Thyroid gland (tissue), 4 donors: ENCODE measurements around the gene WNT9B.

Source experiments
- POLR2A ChIP-seq, 2 donors: fragments of 450-650 bp; IDR thresholded peaks; one replicate each; pipeline ENCODE4 v1.6.1; 2017; ENCODE audit warnings: antibody characterized with exemption in 2 of 2, mild to moderate bottlenecking in 2 of 2, moderate library complexity in 1 of 2
- TF ChIP-seq, protein P1 (sequence below), 6 experiments: fragments of 200-600 bp in 3 of 6; fragments of 450-650 bp in 3 of 6; sonication (generic) in 3 of 6; IDR thresholded peaks; one replicate each; pipeline ENCODE4 v1.5.1; 2016 to 2019; ENCODE audit warnings: antibody characterized with exemption in 6 of 6, mild to moderate bottlenecking in 2 of 6, inconsistent platforms in 1 of 6, moderate library complexity in 1 of 6

DNA sequence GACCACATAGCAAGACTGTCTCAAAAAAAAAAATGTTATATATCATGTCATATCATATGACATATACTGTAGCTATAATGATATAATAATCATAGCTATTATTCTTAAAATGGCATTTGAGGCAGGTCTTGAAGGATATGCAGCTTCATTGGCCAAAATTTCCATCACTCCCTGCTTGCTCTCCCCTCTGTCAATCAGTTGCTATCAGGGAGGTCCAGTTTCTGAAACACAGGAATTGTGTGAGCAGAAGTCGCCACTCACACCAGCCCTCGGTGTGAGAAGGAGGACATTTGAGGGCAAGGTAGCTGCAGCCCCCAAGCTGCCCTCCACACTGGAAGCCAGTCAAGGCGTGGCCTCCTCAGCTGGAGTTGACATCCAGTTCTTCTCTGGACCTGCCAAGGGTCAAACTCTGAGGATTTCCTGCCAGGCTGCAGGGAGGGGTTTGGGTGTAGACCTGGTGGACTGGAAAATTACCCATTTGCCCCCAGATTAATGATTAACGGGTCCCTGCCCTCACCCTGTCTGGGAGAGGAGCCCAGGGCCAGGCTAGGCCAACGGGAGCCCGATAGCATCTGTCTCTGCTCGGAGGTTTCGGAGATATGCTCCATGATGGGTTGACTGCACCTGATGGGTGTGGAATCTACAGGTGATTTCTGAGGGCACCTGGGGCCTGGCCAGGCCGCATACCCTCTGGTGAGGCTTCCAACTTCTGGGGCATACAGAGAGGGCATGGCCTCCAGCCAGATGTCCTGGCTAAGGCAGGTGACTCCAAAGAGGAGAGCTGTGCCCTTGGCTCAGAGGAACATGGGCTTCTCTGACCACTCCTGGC, 18.8 kb downstream of the WNT9B start:
- TF ChIP-seq, protein P1, sequence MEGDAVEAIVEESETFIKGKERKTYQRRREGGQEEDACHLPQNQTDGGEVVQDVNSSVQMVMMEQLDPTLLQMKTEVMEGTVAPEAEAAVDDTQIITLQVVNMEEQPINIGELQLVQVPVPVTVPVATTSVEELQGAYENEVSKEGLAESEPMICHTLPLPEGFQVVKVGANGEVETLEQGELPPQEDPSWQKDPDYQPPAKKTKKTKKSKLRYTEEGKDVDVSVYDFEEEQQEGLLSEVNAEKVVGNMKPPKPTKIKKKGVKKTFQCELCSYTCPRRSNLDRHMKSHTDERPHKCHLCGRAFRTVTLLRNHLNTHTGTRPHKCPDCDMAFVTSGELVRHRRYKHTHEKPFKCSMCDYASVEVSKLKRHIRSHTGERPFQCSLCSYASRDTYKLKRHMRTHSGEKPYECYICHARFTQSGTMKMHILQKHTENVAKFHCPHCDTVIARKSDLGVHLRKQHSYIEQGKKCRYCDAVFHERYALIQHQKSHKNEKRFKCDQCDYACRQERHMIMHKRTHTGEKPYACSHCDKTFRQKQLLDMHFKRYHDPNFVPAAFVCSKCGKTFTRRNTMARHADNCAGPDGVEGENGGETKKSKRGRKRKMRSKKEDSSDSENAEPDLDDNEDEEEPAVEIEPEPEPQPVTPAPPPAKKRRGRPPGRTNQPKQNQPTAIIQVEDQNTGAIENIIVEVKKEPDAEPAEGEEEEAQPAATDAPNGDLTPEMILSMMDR (IDR thresholded peaks at IDR 0.05) = no peak
- TF ChIP-seq POLR2A (IDR thresholded peaks at IDR 0.05) = no peak
